Activated gamma-delta T cell treated with anti-CD3 and anti-CD28 coated beads, Interleukin-2, amount 50 U/mL, for 16 hours (primary cell): ENCODE data around the gene GRM2.

Experiments used
- DNase-seq: peaks from one replicate; pipeline ENCODE4 v3.0.0-alpha.2; 2020; ENCODE audit warnings: low read depth

Gene GRM2

GRCh38 chr3:51680663-51681230, 26.1 kb upstream of the GRM2 start:
- no peak for DNase-seq

GRCh38 chr3:51681453-51681852, 25.4 kb upstream of the GRM2 start:
- peak; percentile 19 for DNase-seq

- peak; percentile 57 for DNase-seq
Observed at GRCh38 chr3:51682079-51682478, 24.8 kb upstream of the GRM2 start.

GRCh38 chr3:51682526-51682925, 24.3 kb upstream of the GRM2 start:
- no peak for DNase-seq

- DNase-seq, result no peak
Observed at GRCh38 chr3:51683566-51683965, 23.3 kb upstream of the GRM2 start.

GRCh38 chr3:51684971-51685751, 21.7 kb upstream of the GRM2 start:
- no peak for DNase-seq

- no peak for DNase-seq
Observed at GRCh38 chr3:51686056-51686455, 20.8 kb upstream of the GRM2 start.

GRCh38 chr3:51686512-51687215, 20.2 kb upstream of the GRM2 start:
- peak; percentile 82 for DNase-seq

GRCh38 chr3:51687431-51688205, 19.2 kb upstream of the GRM2 start:
- DNase-seq, result no peak

- DNase-seq, result no peak
Observed at GRCh38 chr3:51688206-51688600, 18.7 kb upstream of the GRM2 start.

GRCh38 chr3:51691021-51691420, 15.8 kb upstream of the GRM2 start:
- DNase-seq, result no peak

- DNase-seq, result no peak
Observed at GRCh38 chr3:51691949-51692348, 14.9 kb upstream of the GRM2 start.

GRCh38 chr3:51692980-51693395, 13.9 kb upstream of the GRM2 start:
- DNase-seq, result no peak

GRCh38 chr3:51696954-51697353, 9.9 kb upstream of the GRM2 start:
- no peak for DNase-seq

GRCh38 chr3:51698209-51698608, 8.7 kb upstream of the GRM2 start:
- DNase-seq, result no peak

GRCh38 chr3:51700403-51700802, 6.5 kb upstream of the GRM2 start:
- DNase-seq, result no peak

GRCh38 chr3:51702156-51702555, 4.7 kb upstream of the GRM2 start:
- no peak for DNase-seq

GRCh38 chr3:51703068-51703760, 3.7 kb upstream of the GRM2 start:
- DNase-seq, result no peak

- no peak for DNase-seq
Observed at GRCh38 chr3:51703761-51704510, 2.9 kb upstream of the GRM2 start.

- DNase-seq, result no peak
Observed at GRCh38 chr3:51704511-51704950, 2.3 kb upstream of the GRM2 start.
